Measurements from ENCODE around the gene OPRM1. TPM values are rescaled to one million over a fixed set of nuclear protein-coding genes. Genes with fewer than 3 reads are reported as not detected.

The OPRM1 gene
- total RNA-seq, 2 experiments from 2014 or later, result not detected

DNA sequence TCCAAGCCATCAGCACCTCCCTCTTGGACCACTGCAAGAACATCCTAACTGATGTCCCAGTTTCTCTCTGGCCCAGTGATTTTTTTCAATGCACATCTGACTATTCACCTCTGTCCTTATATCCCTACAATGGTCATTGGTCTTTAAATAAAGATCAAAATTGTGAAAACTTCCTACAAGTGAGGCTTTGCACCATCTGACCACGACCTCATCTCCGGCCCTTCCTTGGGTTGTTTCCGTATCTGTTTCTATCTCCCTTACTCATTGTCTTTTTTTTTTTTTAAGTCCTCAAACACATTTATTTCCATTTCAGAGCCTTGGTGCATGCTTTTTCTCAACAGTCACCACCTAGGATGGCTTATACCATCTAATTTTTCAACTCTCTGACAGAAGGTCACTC, 229.4 kb downstream of the OPRM1 start:
- H3K9me3 Mint-ChIP-seq, result peaks cover 9% of the 10 kb centered on the region
- H3K27ac Mint-ChIP-seq, result no peak overlapping the region
- DNase-seq, result no peak
- H3K4me3 Mint-ChIP-seq, result no peak overlapping the region
- peaks cover 4% of the 10 kb centered on the region for H3K36me3 Mint-ChIP-seq
- H3K27me3 Mint-ChIP-seq, result no peaks in the 10 kb centered on the region
- H3K4me1 Mint-ChIP-seq, result peaks cover 29% of the 10 kb centered on the region

DNA sequence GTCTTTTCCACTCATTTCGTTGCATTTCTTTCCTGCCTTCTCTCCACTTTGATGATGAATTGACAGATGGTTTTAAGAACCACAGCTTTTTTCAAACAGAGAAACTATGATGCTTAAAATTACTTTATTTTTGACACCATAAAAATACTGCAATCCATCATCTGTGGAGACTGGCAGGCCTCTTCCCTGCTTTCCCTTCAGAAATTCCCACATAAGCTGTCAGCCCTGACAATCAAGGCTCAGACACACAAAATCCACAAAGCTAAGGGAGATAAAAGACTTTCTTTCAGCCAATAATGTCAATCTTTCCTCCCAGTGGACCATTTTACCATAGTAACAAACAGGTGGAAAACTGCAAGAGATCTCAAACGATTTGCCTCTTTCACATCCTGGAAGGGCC, 235.1 kb downstream of the OPRM1 start:
- Mint-ChIP-seq H3K36me3 (no peaks in the 10 kb centered on the region), H3K4me1 (peaks cover 43% of the 10 kb centered on the region), H3K4me3 (no peak overlapping the region), H3K9me3 (no peaks in the 10 kb centered on the region), H3K27me3 (no peaks in the 10 kb centered on the region), H3K27ac (no peak overlapping the region)
- no peak for DNase-seq

DNA sequence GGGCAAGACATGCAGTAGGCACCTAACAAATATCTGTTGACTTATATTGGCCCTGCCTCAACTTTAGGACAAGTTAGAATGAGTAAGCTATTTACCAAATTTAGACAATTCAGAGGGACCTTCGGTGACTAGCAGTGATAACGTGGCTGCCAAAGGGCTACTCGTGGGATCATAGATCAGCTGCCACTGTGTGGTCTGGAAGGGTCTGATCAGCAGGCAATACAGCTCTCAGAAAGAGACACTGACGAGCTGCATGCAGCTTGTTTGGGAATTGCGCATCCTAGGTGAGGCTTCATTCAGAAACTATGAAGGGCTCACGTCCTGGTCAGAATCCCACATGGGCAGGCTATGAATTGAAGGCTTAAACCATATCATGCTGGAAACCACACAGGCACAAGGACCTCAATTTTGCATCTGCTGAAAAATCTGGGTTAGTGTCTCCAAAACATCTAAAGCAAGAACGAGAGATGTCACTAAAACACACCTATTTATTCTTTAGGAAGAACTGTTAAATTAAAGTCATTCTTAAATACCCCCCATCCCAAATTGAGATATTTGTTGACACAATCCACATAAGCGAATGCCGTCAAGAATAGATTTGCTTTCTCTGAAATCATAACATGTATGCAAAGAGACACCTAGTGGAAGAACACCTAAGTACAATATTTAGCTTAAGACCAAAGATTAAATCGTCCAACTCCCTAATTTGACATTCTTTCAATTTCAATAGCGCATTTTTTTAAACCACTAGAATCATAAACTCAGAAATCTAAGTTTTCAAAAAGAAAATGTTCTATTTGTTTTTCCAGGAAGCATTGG, 238.0 kb downstream of the OPRM1 start:
- peak overlapping the region; percentile 67 for H3K27ac Mint-ChIP-seq
- no peaks in the 10 kb centered on the region for H3K9me3 Mint-ChIP-seq
- no peaks in the 10 kb centered on the region for H3K27me3 Mint-ChIP-seq
- peak overlapping the region; percentile 44 for H3K4me3 Mint-ChIP-seq
- H3K36me3 Mint-ChIP-seq, result no peaks in the 10 kb centered on the region
- DNase-seq, result no peak
- H3K4me1 Mint-ChIP-seq, result peaks cover 41% of the 10 kb centered on the region

DNA sequence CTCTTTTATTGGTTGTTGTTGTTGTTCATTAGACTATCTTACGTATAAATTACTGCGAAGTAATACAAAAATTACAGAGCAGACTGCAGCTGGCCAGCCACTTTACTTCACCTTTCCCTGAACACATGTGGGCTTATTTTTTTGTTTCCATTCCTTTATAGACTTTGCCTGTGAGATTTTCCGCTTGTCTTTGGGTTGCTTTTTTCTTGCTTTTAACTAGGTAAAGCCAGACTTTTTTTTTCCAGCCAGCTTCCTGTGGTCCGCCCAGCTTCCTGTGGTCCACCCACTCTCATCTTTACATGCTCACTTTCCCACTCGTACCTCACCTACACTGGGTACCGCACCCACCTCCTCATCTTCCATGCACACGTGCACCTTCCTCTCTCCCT, 238.6 kb downstream of the OPRM1 start:
- peak overlapping the region; percentile 67 for H3K27ac Mint-ChIP-seq
- no peaks in the 10 kb centered on the region for H3K9me3 Mint-ChIP-seq
- H3K36me3 Mint-ChIP-seq, result no peaks in the 10 kb centered on the region
- no peaks in the 10 kb centered on the region for H3K27me3 Mint-ChIP-seq
- peak; percentile 57 for DNase-seq
- H3K4me3 Mint-ChIP-seq, result peak overlapping the region; percentile 44
- H3K4me1 Mint-ChIP-seq, result peaks cover 41% of the 10 kb centered on the region

DNA sequence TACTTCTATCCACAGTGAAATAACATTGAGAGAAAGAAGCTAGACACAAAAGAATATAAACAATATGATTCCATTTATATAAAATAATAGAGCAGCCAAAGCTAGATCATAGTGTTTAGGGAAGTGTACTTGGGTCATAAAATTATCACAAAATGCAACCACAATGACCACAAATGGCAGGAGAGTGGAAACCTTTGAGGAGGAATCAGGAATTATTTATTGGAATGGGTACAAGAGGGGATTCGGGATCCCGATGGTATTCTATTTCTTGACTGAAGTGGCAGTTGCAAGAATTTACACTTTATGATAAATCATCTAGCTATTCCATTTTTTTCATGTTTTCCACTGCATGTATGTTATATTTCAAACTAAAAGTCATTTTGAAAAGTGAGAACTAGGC, 241.5 kb downstream of the OPRM1 start:
- Mint-ChIP-seq H3K36me3 (no peaks in the 10 kb centered on the region), H3K9me3 (peaks cover 3% of the 10 kb centered on the region), H3K27me3 (no peaks in the 10 kb centered on the region), H3K27ac (no peak overlapping the region), H3K4me3 (no peak overlapping the region), H3K4me1 (peaks cover 28% of the 10 kb centered on the region)
- no peak for DNase-seq

DNA sequence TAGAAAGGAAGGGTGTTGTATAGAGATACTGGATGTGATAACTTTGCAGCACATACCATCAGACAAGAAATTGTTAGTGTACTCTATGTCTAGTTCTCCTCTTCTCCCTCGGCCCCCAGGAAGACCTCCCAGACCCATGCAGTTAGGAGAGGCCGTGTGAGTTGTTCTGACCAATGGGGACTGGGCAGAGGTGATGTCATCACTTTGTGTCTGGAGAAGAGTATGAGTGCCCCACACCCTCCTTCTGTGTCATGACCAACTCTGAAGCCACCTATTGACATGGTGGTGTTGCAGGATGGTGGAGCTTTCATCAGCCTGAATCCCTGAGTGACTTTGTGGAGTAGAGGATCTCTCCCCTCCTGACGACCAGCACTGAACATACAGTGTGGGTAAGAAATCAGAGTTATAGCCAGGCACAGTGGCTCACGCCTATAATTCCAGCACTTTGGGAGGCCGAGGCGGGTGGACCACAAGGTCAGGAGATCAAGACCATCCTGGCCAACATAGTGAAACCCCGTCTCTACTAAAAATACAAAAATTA, 245.3 kb downstream of the OPRM1 start:
- Mint-ChIP-seq H3K36me3 (no peaks in the 10 kb centered on the region), H3K4me3 (no peak overlapping the region), H3K9me3 (peaks cover 6% of the 10 kb centered on the region), H3K4me1 (peaks cover 7% of the 10 kb centered on the region), H3K27me3 (no peaks in the 10 kb centered on the region), H3K27ac (no peak overlapping the region)
- DNase-seq, result no peak

DNA sequence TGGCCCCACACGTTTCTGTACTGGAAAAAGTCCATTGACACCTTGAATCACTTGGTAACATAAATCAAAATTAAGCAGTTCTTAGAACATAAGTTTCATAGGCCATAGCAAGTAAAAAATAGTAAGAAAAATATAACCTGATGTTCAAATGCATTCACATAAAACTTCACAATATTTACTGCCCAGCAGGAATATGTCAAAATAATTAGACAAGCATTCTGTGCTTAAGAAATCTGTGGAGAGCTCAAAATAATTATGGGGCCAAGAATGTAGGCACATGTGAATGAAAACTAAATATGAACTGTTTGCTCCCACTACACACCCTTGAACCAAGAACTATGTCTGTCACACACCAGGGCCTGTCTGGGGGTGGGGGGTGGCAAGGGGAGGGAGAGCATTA, 246.8 kb downstream of the OPRM1 start:
- no peaks in the 10 kb centered on the region for H3K27me3 Mint-ChIP-seq
- peaks cover 10% of the 10 kb centered on the region for H3K4me1 Mint-ChIP-seq
- H3K9me3 Mint-ChIP-seq, result peaks cover 13% of the 10 kb centered on the region
- H3K36me3 Mint-ChIP-seq, result peaks cover 2% of the 10 kb centered on the region
- DNase-seq, result no peak
- no peak overlapping the region for H3K27ac Mint-ChIP-seq
- no peak overlapping the region for H3K4me3 Mint-ChIP-seq

DNA sequence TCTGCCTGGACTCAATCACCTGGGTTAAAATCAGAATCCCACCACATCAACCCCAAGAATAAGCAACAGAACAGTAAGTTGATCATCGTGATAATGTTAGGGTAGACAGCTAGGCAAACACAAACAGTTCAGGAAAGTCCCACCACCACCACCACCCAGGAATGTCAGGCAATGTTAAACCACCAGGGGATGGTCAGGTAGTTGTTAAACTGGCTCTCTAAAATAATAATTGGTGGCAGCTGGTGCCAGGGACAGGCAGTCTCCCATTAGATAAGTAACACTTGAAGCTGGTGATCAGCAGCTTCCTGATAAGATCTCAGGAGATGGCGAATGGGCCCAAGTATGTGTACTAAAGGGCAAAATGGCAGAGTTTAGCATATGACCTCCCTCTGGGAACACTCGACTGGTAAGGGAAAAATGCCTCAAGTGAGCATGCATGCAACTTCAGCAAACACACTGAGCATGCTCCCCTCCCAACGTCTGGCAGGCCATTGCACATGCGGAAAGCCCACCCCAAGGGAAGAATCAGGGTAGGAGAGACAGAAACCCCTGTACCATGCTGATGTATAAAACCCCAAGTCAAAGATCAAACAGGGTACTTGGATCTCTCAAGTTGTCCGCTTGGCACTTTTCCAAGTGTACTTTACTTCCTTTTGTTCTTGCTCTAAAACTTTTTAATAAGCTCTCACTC, 250.9 kb downstream of the OPRM1 start:
- Mint-ChIP-seq H3K4me1 (peaks cover 10% of the 10 kb centered on the region), H3K9me3 (peaks cover 9% of the 10 kb centered on the region), H3K27me3 (no peaks in the 10 kb centered on the region), H3K4me3 (no peak overlapping the region), H3K36me3 (peaks cover 2% of the 10 kb centered on the region), H3K27ac (no peak overlapping the region)
- no peak for DNase-seq

DNA sequence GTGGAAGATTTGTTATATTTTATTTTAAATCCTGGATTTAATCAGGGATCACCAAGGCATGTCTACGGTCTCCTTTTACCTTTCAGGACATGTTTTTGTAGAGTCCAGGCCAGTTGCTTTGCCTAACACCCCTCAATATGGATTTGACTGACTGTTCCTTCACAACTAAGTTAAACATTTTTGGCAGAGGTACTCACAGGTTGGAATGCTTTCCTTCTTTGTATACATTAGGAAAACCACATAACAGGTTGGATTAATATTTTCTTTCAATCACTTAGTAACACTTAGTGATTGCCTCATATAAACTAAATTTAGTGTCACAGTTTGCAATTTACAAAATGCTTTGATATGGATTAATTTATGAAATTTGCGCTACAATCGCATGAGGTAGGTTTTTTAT, 253.0 kb downstream of the OPRM1 start:
- Mint-ChIP-seq H3K27ac (no peak overlapping the region), H3K27me3 (no peaks in the 10 kb centered on the region), H3K4me1 (peaks cover 4% of the 10 kb centered on the region), H3K9me3 (peaks cover 6% of the 10 kb centered on the region), H3K4me3 (no peak overlapping the region), H3K36me3 (peaks cover 2% of the 10 kb centered on the region)
- no peak for DNase-seq

DNA sequence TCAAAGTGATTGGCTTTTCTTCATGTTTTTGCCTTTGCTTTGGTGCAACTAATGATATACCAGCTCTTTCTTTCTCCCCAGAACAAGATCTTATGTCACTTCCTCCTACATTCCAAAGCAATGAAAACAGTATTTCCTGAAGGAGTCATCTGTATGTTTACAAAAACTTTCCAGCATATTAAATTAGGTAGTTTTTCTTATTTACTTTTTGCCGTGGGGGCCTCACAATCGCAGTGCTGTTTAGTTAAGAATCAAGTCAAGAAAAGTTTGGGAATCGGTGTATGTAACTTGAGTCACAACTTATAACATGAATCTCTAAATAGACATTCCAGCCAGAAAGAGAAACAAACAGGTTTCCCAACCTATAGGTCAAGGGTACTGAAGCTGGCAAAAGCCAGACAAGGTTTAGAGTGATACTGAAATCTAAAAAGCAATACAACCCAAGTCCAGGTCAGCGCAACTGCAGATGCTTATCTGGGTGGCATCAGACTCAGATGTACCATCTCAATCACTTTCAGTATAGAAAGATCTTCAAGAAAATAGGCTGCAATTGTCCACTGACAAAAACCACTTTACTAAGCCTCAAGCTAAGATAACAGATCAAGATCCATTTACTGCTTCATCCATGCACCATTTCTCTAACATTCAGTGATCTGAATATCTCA, 253.9 kb downstream of the OPRM1 start:
- Mint-ChIP-seq H3K4me1 (peaks cover 4% of the 10 kb centered on the region), H3K4me3 (no peak overlapping the region), H3K27ac (no peak overlapping the region), H3K27me3 (no peaks in the 10 kb centered on the region), H3K36me3 (peaks cover 2% of the 10 kb centered on the region), H3K9me3 (peaks cover 6% of the 10 kb centered on the region)
- no peak for DNase-seq

DNA sequence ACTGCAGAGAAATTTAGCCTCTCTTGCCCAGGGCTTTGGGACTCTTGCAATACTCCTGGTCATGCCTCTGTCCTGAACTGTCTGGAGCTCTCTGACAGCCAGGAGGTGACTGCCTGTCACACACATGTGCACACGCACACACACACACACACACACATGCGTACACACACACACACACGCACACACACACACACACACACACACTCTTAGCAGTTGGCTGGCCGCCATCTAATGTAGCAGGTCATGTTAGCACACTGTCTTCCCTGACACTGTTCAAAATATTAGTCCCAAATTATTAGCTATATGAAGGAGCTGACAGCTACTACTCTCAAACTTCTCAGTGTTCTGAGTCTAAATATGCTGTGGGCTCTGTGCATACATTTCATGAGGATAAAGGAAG, 256.7 kb downstream of the OPRM1 start:
- Mint-ChIP-seq H3K27ac (no peak overlapping the region), H3K4me1 (no peaks in the 10 kb centered on the region), H3K36me3 (no peaks in the 10 kb centered on the region), H3K4me3 (no peak overlapping the region), H3K9me3 (no peaks in the 10 kb centered on the region), H3K27me3 (peaks cover 4% of the 10 kb centered on the region)
- DNase-seq, result no peak
